GM23338 (cell line): ENCODE results near the gene ALDH5A1. TPM values are rescaled to one million over a fixed set of nuclear protein-coding genes. Genes with fewer than 3 reads are reported as not detected.

Experiments
- ATAC-seq: fragments of 200-7000 bp; cut with Tn5 transposase; 3 replicates; pipeline ENCODE4 v1.9.1; 2020
- DNase-seq: peaks from one replicate; pipeline ENCODE4 v3.0.0-alpha.2; 2015; ENCODE audit warnings: low spot score
- H2AFZ ChIP-seq: fragments of 200-600 bp; sonication (generic); 2 replicates; pipeline ENCODE4 v1.8.0; 2016; ENCODE audit warnings: antibody characterized with exemption, mild to moderate bottlenecking, moderate library complexity
- H3F3A ChIP-seq: fragments of 200-600 bp; sonication (generic); replicated peaks from 2 replicates; pipeline ENCODE4 v1.8.0; 2017; ENCODE audit warnings: antibody characterized with exemption, mixed run types, low read depth
- H3K27ac ChIP-seq: fragments of 200-600 bp; sonication (generic); 2 replicates; pipeline ENCODE4 v1.6.1; 2016; ENCODE audit warnings: low read depth
- H3K27me3 ChIP-seq: fragments of 200-600 bp; sonication (generic); 2 replicates; pipeline ENCODE4 v1.8.0; 2016; ENCODE audit warnings: mild to moderate bottlenecking, mixed run types, moderate library complexity; ENCODE audit not compliant: insufficient read depth
- H3K36me3 ChIP-seq: fragments of 200-600 bp; sonication (generic); 2 replicates; pipeline ENCODE4 v1.8.0; 2016; ENCODE audit warnings: mild to moderate bottlenecking; ENCODE audit not compliant: insufficient read depth
- H3K4me1 ChIP-seq: fragments of 200-600 bp; sonication (generic); 2 replicates; pipeline ENCODE4 v1.8.0; 2016; ENCODE audit warnings: mild to moderate bottlenecking, moderate library complexity; ENCODE audit not compliant: insufficient read depth
- H3K4me2 ChIP-seq: fragments of 200-600 bp; sonication (generic); 2 replicates; pipeline ENCODE4 v1.7.1; 2017; ENCODE audit warnings: mixed run types
- H3K4me3 ChIP-seq: fragments of 200-600 bp; sonication (generic); 2 replicates; pipeline ENCODE4 v1.6.1; 2016; ENCODE audit warnings: mixed run types
- H3K79me2 ChIP-seq: fragments of 200-600 bp; sonication (generic); replicated peaks from 2 replicates; pipeline ENCODE4 v1.8.0; 2017; ENCODE audit warnings: mild to moderate bottlenecking; ENCODE audit not compliant: insufficient read depth
- H3K9me2 ChIP-seq: fragments of 200-600 bp; sonication (generic); 2 replicates; pipeline ENCODE4 v1.8.0; 2017; ENCODE audit not compliant: insufficient read depth
- H4K20me1 ChIP-seq: fragments of 200-600 bp; sonication (generic); replicated peaks from 2 replicates; pipeline ENCODE4 v1.8.0; 2017; ENCODE audit warnings: mild to moderate bottlenecking; ENCODE audit not compliant: insufficient read depth
- H3K27ac Mint-ChIP-seq: 2 replicates; pipeline ENCODE4 v1.8.0; 2020; ENCODE audit warnings: inconsistent platforms, mild to moderate bottlenecking, moderate library complexity, mixed read lengths
- H3K27me3 Mint-ChIP-seq: 3 replicates; pipeline ENCODE4 v1.8.0; 2022; ENCODE audit warnings: low read depth, mild to moderate bottlenecking, moderate library complexity, mixed read lengths, inconsistent platforms; ENCODE audit not compliant: insufficient read depth, poor library complexity
- H3K36me3 Mint-ChIP-seq: 3 replicates; pipeline ENCODE4 v1.8.0; 2021; ENCODE audit warnings: low read depth, mild to moderate bottlenecking, inconsistent platforms, moderate library complexity, mixed read lengths
- H3K4me1 Mint-ChIP-seq: 3 replicates; pipeline ENCODE4 v1.8.0; 2020; ENCODE audit warnings: mild to moderate bottlenecking, inconsistent platforms, mixed read lengths
- H3K4me3 Mint-ChIP-seq: 3 replicates; pipeline ENCODE4 v1.8.0; 2021; ENCODE audit warnings: moderate library complexity, mild to moderate bottlenecking, inconsistent platforms, mixed read lengths
- H3K9me3 Mint-ChIP-seq: 3 replicates; pipeline ENCODE4 v1.8.0; 2020; ENCODE audit warnings: moderate library complexity, mild to moderate bottlenecking, inconsistent platforms, mixed read lengths
- CREB1 ChIP-seq: fragments of 250-450 bp; sonication (Bioruptor Pico); IDR thresholded peaks from 2 replicates; pipeline ENCODE4 v1.5.0; 2020; ENCODE audit warnings: low read depth, mild to moderate bottlenecking, moderate library complexity
- CTCF ChIP-seq, 2 experiments: fragments of 200-600 bp in 1 of 2; sonication (generic) in 1 of 2; conservative IDR thresholded peaks; 2 replicates each; pipeline versions ENCODE4 v1.5.1 to v1.6.1; 2016 to 2017; ENCODE audit warnings: antibody characterized with exemption in 2 of 2, low read depth in 2 of 2, mild to moderate bottlenecking in 2 of 2, moderate library complexity in 1 of 2
- ETS1 ChIP-seq: IDR thresholded peaks from 2 replicates; pipeline ENCODE4 v1.6.1; 2016; ENCODE audit warnings: antibody characterized with exemption
- EZH2 ChIP-seq: fragments of 200-600 bp; sonication (generic); IDR thresholded peaks from one replicate; pipeline ENCODE4 v1.8.0; 2017; ENCODE audit warnings: antibody characterized with exemption, mild to moderate bottlenecking, low read depth; ENCODE audit not compliant: unreplicated experiment
- EZH2phosphoT487 ChIP-seq: fragments of 200-600 bp; sonication (generic); IDR thresholded peaks from one replicate; pipeline ENCODE4 v1.8.1; 2018; ENCODE audit warnings: antibody characterized with exemption; ENCODE audit not compliant: unreplicated experiment
- JUNB ChIP-seq: IDR thresholded peaks from one replicate; pipeline ENCODE4 v1.6.1; 2016; ENCODE audit warnings: antibody characterized with exemption; ENCODE audit not compliant: unreplicated experiment
- NANOG ChIP-seq: IDR thresholded peaks from 2 replicates; pipeline ENCODE4 v1.6.1; 2016; ENCODE audit warnings: antibody characterized with exemption, borderline replicate concordance
- POLR2AphosphoS5 ChIP-seq: IDR thresholded peaks from 2 replicates; pipeline ENCODE4 v1.6.1; 2016; ENCODE audit warnings: antibody characterized with exemption, low read depth
- REST ChIP-seq: IDR thresholded peaks from one replicate; pipeline ENCODE4 v1.6.1; 2018; ENCODE audit warnings: antibody characterized with exemption; ENCODE audit not compliant: unreplicated experiment
- STAT1 ChIP-seq: IDR thresholded peaks from one replicate; pipeline ENCODE4 v1.6.1; 2016; ENCODE audit warnings: antibody characterized with exemption; ENCODE audit not compliant: unreplicated experiment
- ZNF114 ChIP-seq: fragments of 250-450 bp; sonication (Bioruptor Pico); IDR thresholded peaks from 2 replicates; pipeline ENCODE4 v1.5.0; 2020; ENCODE audit warnings: mild to moderate bottlenecking, moderate library complexity
- ZNF331 ChIP-seq: fragments of 250-450 bp; sonication (Bioruptor Pico); IDR thresholded peaks from 2 replicates; pipeline ENCODE4 v1.5.0; 2020; ENCODE audit warnings: low read depth, mild to moderate bottlenecking, moderate library complexity
- ZNF462 ChIP-seq: fragments of 250-450 bp; sonication (Bioruptor Pico); IDR thresholded peaks from 2 replicates; pipeline ENCODE4 v1.5.0; 2020; ENCODE audit warnings: mild to moderate bottlenecking, moderate library complexity
- polyA plus RNA-seq: library from polyadenylated mRNA; unstranded; fragments of >200 nt; fragmentation: Nextera tagmentation; extraction: Ambion mirVana; gene quantifications from 2 replicates; pipeline ENCODE4 v1.2.1, GENCODE V29; 2016
- total RNA-seq: library from RNA; depleted of rRNA; stranded (reverse); fragments of >200 nt; shearing (Covaris generic); gene quantifications from 2 replicates; pipeline ENCODE4 v1.2.3, GENCODE V29; 2014

The ALDH5A1 gene
- total and polyA plus RNA-seq, 2 experiments from 2014 or later: 3.1 to 5.2 TPM

GRCh38 chr6:24546439-24546838 is 51.7 kb downstream of the ALDH5A1 start:
- no peak overlapping the region for H3K27ac Mint-ChIP-seq

More at GRCh38 chr6:24546439-24546838, 51.7 kb downstream of the ALDH5A1 start:
- no peaks in the 10 kb centered on the region for H3K9me2 ChIP-seq
- DNase-seq (peak; percentile 6), ATAC-seq (no peak)
- TF ChIP-seq ETS1 (no peak), REST (no peak), JUNB (no peak), CTCF (conservative IDR thresholded peaks at IDR 0.05; ENCODE audit: low read depth in 2 of 2) (no peak), ZNF114 (no peak), CREB1 (CRISPR knock-in tag) (no peak), NANOG (no peak), STAT1 (no peak), EZH2 (no peak), EZH2phosphoT487 (no peak), ZNF462 (CRISPR knock-in tag) (no peak), POLR2AphosphoS5 (no peak), ZNF331 (CRISPR knock-in tag) (no peak)
- 0 out of 2 replicates have a peak, but pooled peaks cover 3% of the 10 kb centered on the region for H3K4me1 ChIP-seq
- Mint-ChIP-seq H3K27me3 (peaks cover 3% of the 10 kb centered on the region), H3K4me3 (no peak overlapping the region), H3K36me3 (no peaks in the 10 kb centered on the region), H3K9me3 (no peaks in the 10 kb centered on the region), H3K4me1 (peaks cover 4% of the 10 kb centered on the region; the same call in 2 of the 3 replicates)
- H3K79me2 ChIP-seq: no peaks in the 10 kb centered on the region
- H3K36me3 ChIP-seq: no peaks in the 10 kb centered on the region
- H3K27ac ChIP-seq: no peak overlapping the region
- H2AFZ ChIP-seq: peak overlapping the region; percentile 29; the same call in 1 of the 2 replicates
- H3K4me3 ChIP-seq: no peak overlapping the region
- H4K20me1 ChIP-seq: no peaks in the 10 kb centered on the region
- no peaks in the 10 kb centered on the region for H3F3A ChIP-seq
- no peaks in the 10 kb centered on the region for H3K27me3 ChIP-seq
- H3K4me2 ChIP-seq: no peak overlapping the region
